Limb (tissue), 2 donors: ENCODE measurements around the gene LRRK2.
"Not testable (repeated sequence)": the region's sequence is repeated elsewhere in the genome, so short reads cannot be mapped to it uniquely, and the experiment has no call there.

Experiments
- DNase-seq, 2 donors: peaks; one replicate each; pipeline ENCODE4 v3.0.0-alpha.2; 2016; ENCODE audit errors: extremely low spot score in 2 of 2

Gene LRRK2

GRCh38 chr12:40313928-40314327 is 89.1 kb downstream of the LRRK2 start:
- no peak for DNase-seq

GRCh38 chr12:40314927-40315326 is 90.1 kb downstream of the LRRK2 start:
- no peak for DNase-seq

GRCh38 chr12:40315375-40315774 is 90.6 kb downstream of the LRRK2 start:
- DNase-seq, result no peak

- no peak for DNase-seq
Observed at GRCh38 chr12:40324261-40324660, 99.5 kb downstream of the LRRK2 start.

- DNase-seq, result peak in 1 of 2 donors; percentile 35
Observed at GRCh38 chr12:40325349-40325960, 100.7 kb downstream of the LRRK2 start.

- no peak for DNase-seq
Observed at GRCh38 chr12:40327535-40327934, 102.7 kb downstream of the LRRK2 start.

- DNase-seq, result no peak
Observed at GRCh38 chr12:40330180-40330579, 105.4 kb downstream of the LRRK2 start.

GRCh38 chr12:40331886-40332285 is 107.1 kb downstream of the LRRK2 start:
- DNase-seq, result no peak

- DNase-seq, result no peak
Observed at GRCh38 chr12:40335991-40336390, 111.2 kb downstream of the LRRK2 start.

- DNase-seq, result peak in 1 of 2 donors; percentile 33
Observed at GRCh38 chr12:40336573-40337199, 111.9 kb downstream of the LRRK2 start.

GRCh38 chr12:40338071-40338470 is 113.3 kb downstream of the LRRK2 start:
- DNase-seq, result no peak

GRCh38 chr12:40338621-40339020 is 113.8 kb downstream of the LRRK2 start:
- DNase-seq, result no peak

GRCh38 chr12:40342010-40342409 is 117.2 kb downstream of the LRRK2 start:
- no peak for DNase-seq

GRCh38 chr12:40343124-40343523 is 118.3 kb downstream of the LRRK2 start:
- no peak for DNase-seq

GRCh38 chr12:40344312-40344711 is 119.5 kb downstream of the LRRK2 start:
- DNase-seq, result no peak

- DNase-seq, result no peak
Observed at GRCh38 chr12:40351976-40352375, 127.2 kb downstream of the LRRK2 start.

- DNase-seq, result no peak
Observed at GRCh38 chr12:40375076-40375475, 150.3 kb downstream of the LRRK2 start.

- DNase-seq, result no peak
Observed at GRCh38 chr12:40376533-40377267, 151.9 kb downstream of the LRRK2 start.

- DNase-seq, result peak in 1 of 2 donors; percentile 3
Observed at GRCh38 chr12:40378691-40379090, 153.9 kb downstream of the LRRK2 start.

- DNase-seq, result no peak
Observed at GRCh38 chr12:40382217-40382616, 157.4 kb downstream of the LRRK2 start.

GRCh38 chr12:40387279-40387678 is 162.5 kb downstream of the LRRK2 start:
- not testable (repeated sequence) for DNase-seq

- DNase-seq, result no peak
Observed at GRCh38 chr12:40390980-40391379, 166.2 kb downstream of the LRRK2 start.

GRCh38 chr12:40393026-40393425 is 168.2 kb downstream of the LRRK2 start:
- DNase-seq, result no peak
